GM23338 (cell line): ENCODE results near the gene ZYX.

Experiments
- CREB1 ChIP-seq: fragments of 250-450 bp; sonication (Bioruptor Pico); IDR thresholded peaks from 2 replicates; pipeline ENCODE4 v1.5.0; 2020; ENCODE audit warnings: low read depth, mild to moderate bottlenecking, moderate library complexity
- EZH2 ChIP-seq: fragments of 200-600 bp; sonication (generic); IDR thresholded peaks from one replicate; pipeline ENCODE4 v1.8.0; 2017; ENCODE audit warnings: antibody characterized with exemption, mild to moderate bottlenecking, low read depth; ENCODE audit not compliant: unreplicated experiment
- EZH2phosphoT487 ChIP-seq: fragments of 200-600 bp; sonication (generic); IDR thresholded peaks from one replicate; pipeline ENCODE4 v1.8.1; 2018; ENCODE audit warnings: antibody characterized with exemption; ENCODE audit not compliant: unreplicated experiment
- NANOG ChIP-seq: IDR thresholded peaks from 2 replicates; pipeline ENCODE4 v1.6.1; 2016; ENCODE audit warnings: antibody characterized with exemption, borderline replicate concordance
- POLR2AphosphoS5 ChIP-seq: IDR thresholded peaks from 2 replicates; pipeline ENCODE4 v1.6.1; 2016; ENCODE audit warnings: antibody characterized with exemption, low read depth
- ZNF114 ChIP-seq: fragments of 250-450 bp; sonication (Bioruptor Pico); IDR thresholded peaks from 2 replicates; pipeline ENCODE4 v1.5.0; 2020; ENCODE audit warnings: mild to moderate bottlenecking, moderate library complexity
- TF ChIP-seq, protein P1 (sequence below), 2 experiments: fragments of 200-600 bp in 1 of 2; sonication (generic) in 1 of 2; conservative IDR thresholded peaks; 2 replicates each; pipeline versions ENCODE4 v1.5.1 to v1.6.1; 2016 to 2017; ENCODE audit warnings: antibody characterized with exemption in 2 of 2, low read depth in 2 of 2, mild to moderate bottlenecking in 2 of 2, moderate library complexity in 1 of 2
- TF ChIP-seq, protein P2 (sequence below): IDR thresholded peaks from one replicate; pipeline ENCODE4 v1.6.1; 2018; ENCODE audit warnings: antibody characterized with exemption; ENCODE audit not compliant: unreplicated experiment
- TF ChIP-seq, protein P3 (sequence below): IDR thresholded peaks from 2 replicates; pipeline ENCODE4 v1.6.1; 2016; ENCODE audit warnings: antibody characterized with exemption
- TF ChIP-seq, protein P4 (sequence below): fragments of 250-450 bp; sonication (Bioruptor Pico); IDR thresholded peaks from 2 replicates; pipeline ENCODE4 v1.5.0; 2020; ENCODE audit warnings: mild to moderate bottlenecking, moderate library complexity

DNA sequence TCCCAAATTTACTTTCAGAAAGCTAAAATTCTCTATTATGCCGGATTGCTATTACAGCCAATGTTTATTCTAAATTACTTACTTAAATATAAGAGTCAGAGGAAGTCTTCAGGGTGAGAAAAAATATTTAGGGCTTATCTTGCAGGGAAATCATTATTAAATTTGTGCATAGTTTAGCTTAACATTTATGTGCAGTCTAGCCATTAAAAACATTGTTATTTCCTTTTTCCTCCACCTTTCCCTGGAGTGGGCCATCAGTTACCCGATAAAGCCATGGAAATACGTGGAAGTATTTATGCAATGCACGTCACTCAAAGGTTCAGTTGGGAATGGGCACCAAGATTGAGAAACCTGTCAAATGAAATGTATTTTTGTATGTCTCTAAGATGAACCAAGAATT, 52.6 kb downstream of the ZYX start:
- TF ChIP-seq POLR2AphosphoS5 (no peak), ZNF114 (CRISPR knock-in tag) (no peak), EZH2 (no peak), EZH2phosphoT487 (no peak), NANOG (no peak), CREB1 (CRISPR knock-in tag) (no peak)
- TF ChIP-seq, protein P1, sequence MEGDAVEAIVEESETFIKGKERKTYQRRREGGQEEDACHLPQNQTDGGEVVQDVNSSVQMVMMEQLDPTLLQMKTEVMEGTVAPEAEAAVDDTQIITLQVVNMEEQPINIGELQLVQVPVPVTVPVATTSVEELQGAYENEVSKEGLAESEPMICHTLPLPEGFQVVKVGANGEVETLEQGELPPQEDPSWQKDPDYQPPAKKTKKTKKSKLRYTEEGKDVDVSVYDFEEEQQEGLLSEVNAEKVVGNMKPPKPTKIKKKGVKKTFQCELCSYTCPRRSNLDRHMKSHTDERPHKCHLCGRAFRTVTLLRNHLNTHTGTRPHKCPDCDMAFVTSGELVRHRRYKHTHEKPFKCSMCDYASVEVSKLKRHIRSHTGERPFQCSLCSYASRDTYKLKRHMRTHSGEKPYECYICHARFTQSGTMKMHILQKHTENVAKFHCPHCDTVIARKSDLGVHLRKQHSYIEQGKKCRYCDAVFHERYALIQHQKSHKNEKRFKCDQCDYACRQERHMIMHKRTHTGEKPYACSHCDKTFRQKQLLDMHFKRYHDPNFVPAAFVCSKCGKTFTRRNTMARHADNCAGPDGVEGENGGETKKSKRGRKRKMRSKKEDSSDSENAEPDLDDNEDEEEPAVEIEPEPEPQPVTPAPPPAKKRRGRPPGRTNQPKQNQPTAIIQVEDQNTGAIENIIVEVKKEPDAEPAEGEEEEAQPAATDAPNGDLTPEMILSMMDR (conservative IDR thresholded peaks at IDR 0.05; ENCODE audit: low read depth in 2 of 2): no peak
- TF ChIP-seq, protein P2, sequence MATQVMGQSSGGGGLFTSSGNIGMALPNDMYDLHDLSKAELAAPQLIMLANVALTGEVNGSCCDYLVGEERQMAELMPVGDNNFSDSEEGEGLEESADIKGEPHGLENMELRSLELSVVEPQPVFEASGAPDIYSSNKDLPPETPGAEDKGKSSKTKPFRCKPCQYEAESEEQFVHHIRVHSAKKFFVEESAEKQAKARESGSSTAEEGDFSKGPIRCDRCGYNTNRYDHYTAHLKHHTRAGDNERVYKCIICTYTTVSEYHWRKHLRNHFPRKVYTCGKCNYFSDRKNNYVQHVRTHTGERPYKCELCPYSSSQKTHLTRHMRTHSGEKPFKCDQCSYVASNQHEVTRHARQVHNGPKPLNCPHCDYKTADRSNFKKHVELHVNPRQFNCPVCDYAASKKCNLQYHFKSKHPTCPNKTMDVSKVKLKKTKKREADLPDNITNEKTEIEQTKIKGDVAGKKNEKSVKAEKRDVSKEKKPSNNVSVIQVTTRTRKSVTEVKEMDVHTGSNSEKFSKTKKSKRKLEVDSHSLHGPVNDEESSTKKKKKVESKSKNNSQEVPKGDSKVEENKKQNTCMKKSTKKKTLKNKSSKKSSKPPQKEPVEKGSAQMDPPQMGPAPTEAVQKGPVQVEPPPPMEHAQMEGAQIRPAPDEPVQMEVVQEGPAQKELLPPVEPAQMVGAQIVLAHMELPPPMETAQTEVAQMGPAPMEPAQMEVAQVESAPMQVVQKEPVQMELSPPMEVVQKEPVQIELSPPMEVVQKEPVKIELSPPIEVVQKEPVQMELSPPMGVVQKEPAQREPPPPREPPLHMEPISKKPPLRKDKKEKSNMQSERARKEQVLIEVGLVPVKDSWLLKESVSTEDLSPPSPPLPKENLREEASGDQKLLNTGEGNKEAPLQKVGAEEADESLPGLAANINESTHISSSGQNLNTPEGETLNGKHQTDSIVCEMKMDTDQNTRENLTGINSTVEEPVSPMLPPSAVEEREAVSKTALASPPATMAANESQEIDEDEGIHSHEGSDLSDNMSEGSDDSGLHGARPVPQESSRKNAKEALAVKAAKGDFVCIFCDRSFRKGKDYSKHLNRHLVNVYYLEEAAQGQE: no peak
- TF ChIP-seq, protein P3, sequence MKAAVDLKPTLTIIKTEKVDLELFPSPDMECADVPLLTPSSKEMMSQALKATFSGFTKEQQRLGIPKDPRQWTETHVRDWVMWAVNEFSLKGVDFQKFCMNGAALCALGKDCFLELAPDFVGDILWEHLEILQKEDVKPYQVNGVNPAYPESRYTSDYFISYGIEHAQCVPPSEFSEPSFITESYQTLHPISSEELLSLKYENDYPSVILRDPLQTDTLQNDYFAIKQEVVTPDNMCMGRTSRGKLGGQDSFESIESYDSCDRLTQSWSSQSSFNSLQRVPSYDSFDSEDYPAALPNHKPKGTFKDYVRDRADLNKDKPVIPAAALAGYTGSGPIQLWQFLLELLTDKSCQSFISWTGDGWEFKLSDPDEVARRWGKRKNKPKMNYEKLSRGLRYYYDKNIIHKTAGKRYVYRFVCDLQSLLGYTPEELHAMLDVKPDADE: no peak
- TF ChIP-seq, protein P4, sequence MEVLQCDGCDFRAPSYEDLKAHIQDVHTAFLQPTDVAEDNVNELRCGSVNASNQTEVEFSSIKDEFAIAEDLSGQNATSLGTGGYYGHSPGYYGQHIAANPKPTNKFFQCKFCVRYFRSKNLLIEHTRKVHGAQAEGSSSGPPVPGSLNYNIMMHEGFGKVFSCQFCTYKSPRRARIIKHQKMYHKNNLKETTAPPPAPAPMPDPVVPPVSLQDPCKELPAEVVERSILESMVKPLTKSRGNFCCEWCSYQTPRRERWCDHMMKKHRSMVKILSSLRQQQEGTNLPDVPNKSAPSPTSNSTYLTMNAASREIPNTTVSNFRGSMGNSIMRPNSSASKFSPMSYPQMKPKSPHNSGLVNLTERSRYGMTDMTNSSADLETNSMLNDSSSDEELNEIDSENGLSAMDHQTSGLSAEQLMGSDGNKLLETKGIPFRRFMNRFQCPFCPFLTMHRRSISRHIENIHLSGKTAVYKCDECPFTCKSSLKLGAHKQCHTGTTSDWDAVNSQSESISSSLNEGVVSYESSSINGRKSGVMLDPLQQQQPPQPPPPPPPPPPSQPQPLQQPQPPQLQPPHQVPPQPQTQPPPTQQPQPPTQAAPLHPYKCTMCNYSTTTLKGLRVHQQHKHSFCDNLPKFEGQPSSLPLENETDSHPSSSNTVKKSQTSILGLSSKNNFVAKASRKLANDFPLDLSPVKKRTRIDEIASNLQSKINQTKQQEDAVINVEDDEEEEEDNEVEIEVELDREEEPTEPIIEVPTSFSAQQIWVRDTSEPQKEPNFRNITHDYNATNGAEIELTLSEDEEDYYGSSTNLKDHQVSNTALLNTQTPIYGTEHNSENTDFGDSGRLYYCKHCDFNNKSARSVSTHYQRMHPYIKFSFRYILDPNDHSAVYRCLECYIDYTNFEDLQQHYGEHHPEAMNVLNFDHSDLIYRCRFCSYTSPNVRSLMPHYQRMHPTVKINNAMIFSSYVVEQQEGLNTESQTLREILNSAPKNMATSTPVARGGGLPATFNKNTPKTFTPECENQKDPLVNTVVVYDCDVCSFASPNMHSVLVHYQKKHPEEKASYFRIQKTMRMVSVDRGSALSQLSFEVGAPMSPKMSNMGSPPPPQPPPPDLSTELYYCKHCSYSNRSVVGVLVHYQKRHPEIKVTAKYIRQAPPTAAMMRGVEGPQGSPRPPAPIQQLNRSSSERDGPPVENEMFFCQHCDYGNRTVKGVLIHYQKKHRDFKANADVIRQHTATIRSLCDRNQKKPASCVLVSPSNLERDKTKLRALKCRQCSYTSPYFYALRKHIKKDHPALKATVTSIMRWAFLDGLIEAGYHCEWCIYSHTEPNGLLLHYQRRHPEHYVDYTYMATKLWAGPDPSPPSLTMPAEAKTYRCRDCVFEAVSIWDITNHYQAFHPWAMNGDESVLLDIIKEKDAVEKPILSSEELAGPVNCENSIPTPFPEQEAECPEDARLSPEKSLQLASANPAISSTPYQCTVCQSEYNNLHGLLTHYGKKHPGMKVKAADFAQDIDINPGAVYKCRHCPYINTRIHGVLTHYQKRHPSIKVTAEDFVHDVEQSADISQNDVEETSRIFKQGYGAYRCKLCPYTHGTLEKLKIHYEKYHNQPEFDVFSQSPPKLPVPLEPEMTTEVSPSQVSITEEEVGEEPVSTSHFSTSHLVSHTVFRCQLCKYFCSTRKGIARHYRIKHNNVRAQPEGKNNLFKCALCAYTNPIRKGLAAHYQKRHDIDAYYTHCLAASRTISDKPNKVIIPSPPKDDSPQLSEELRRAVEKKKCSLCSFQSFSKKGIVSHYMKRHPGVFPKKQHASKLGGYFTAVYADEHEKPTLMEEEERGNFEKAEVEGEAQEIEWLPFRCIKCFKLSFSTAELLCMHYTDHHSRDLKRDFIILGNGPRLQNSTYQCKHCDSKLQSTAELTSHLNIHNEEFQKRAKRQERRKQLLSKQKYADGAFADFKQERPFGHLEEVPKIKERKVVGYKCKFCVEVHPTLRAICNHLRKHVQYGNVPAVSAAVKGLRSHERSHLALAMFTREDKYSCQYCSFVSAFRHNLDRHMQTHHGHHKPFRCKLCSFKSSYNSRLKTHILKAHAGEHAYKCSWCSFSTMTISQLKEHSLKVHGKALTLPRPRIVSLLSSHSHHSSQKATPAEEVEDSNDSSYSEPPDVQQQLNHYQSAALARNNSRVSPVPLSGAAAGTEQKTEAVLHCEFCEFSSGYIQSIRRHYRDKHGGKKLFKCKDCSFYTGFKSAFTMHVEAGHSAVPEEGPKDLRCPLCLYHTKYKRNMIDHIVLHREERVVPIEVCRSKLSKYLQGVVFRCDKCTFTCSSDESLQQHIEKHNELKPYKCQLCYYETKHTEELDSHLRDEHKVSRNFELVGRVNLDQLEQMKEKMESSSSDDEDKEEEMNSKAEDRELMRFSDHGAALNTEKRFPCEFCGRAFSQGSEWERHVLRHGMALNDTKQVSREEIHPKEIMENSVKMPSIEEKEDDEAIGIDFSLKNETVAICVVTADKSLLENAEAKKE (CRISPR knock-in tag): no peak
